ENCODE data around the gene LAMB3. TPM values are rescaled to one million over a fixed set of nuclear protein-coding genes. Genes with fewer than 3 reads are reported as not detected.
A peak's percentile ranks its signal among the peaks of the same experiment; 100 is the strongest.

The LAMB3 gene
- total RNA-seq, 3 donors from 2014 or later: 40.3 to 142 (median 62.1) TPM

GRCh38 chr1:209621741-209622655 is 30.2 kb downstream of the LAMB3 start:
- Histone ChIP-seq H3K4me1 (ENCODE audit: low read depth) (peaks cover 20% of the 10 kb centered on the region), H3K36me3 (ENCODE audit: low read depth) (no peaks in the 10 kb centered on the region), H3K9me3 (no peaks in the 10 kb centered on the region), H3K4me3 (no peak overlapping the region)
- ATAC-seq (no peak), DNase-seq (no peak)
- TF ChIP-seq CTCF (IDR thresholded peaks at IDR 0.05): no peak
- intact Hi-C loops (cut with DNase I, micrococcal nuclease): no loop called here

- Histone ChIP-seq H3K9me3 (no peaks in the 10 kb centered on the region), H3K4me1 (ENCODE audit: low read depth) (peaks cover 20% of the 10 kb centered on the region), H3K4me3 (no peak overlapping the region), H3K36me3 (ENCODE audit: low read depth) (no peaks in the 10 kb centered on the region)
- peak in 2 of 3 donors; percentile 64 to 80 for DNase-seq
- no peak for TF ChIP-seq CTCF (IDR thresholded peaks at IDR 0.05)
- intact Hi-C loops (cut with DNase I, micrococcal nuclease): no loop called here
- peak; percentile 45 for ATAC-seq
Measured at GRCh38 chr1:209621286-209621685, 30.9 kb downstream of the LAMB3 start.

- intact Hi-C loops (cut with DNase I, micrococcal nuclease): no loop called here
- no peak for TF ChIP-seq CTCF (IDR thresholded peaks at IDR 0.05)
- Histone ChIP-seq H3K4me3 (no peak overlapping the region), H3K4me1 (ENCODE audit: low read depth) (peaks cover 20% of the 10 kb centered on the region), H3K36me3 (ENCODE audit: low read depth) (no peaks in the 10 kb centered on the region), H3K9me3 (no peaks in the 10 kb centered on the region)
- ATAC-seq: peak; percentile 28
- DNase-seq: no peak
Measured at GRCh38 chr1:209620487-209620884, 31.7 kb downstream of the LAMB3 start.

GRCh38 chr1:209619696-209620486 is 32.3 kb downstream of the LAMB3 start:
- TF ChIP-seq CTCF (IDR thresholded peaks at IDR 0.05): no peak
- intact Hi-C loops (cut with DNase I, micrococcal nuclease): no loop called here

GRCh38 chr1:209618756-209619420 is 33.3 kb downstream of the LAMB3 start:
- peak; percentile 60 for ATAC-seq
- TF ChIP-seq CTCF (IDR thresholded peaks at IDR 0.05): no peak
- H3K4me1 ChIP-seq (ENCODE audit: low read depth): peaks cover 20% of the 10 kb centered on the region
- H3K4me3 ChIP-seq: no peak overlapping the region
- no peaks in the 10 kb centered on the region for H3K36me3 ChIP-seq (ENCODE audit: low read depth)
- H3K9me3 ChIP-seq: no peaks in the 10 kb centered on the region
- no peak for DNase-seq
- intact Hi-C loops (cut with DNase I, micrococcal nuclease): no loop called here

More at GRCh38 chr1:209619696-209620486, 32.3 kb downstream of the LAMB3 start:
- H3K4me1 ChIP-seq (ENCODE audit: low read depth): peaks cover 20% of the 10 kb centered on the region
- ATAC-seq (peak; percentile 62), DNase-seq (no peak)
- no peaks in the 10 kb centered on the region for H3K36me3 ChIP-seq (ENCODE audit: low read depth)
- H3K9me3 ChIP-seq: no peaks in the 10 kb centered on the region
- no peak overlapping the region for H3K4me3 ChIP-seq
